ENCODE data around the gene GNA14. TPM values are rescaled to one million over a fixed set of nuclear protein-coding genes. Genes with fewer than 3 reads are reported as not detected.

GNA14 gene
- total RNA-seq, 1 experiment from 2014 or later, result 1.3 TPM

DNA sequence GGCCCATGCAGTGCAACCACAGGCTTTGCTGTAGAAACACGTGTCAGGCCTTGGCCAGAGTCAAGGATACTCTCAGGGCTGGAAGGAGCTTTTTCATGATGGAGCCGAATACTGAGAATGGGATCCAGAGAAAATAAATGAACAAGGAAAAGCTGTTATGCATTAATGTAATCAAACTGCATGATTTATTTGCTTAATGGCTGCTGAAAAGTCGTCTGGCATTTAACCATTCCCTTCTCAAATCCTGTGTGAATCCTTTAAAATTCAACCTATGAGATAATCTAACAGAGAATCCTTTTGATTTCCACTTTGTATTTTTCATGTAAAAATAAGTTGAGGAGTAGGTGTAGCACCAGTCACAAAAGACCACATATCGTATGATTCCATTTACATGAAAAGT, 24.1 kb upstream of the GNA14 start:
- BruUV-seq (replicated peaks), result no TSS peak
- no peak overlapping the region for H3K4me3 ChIP-seq
- peaks cover 6% of the 10 kb centered on the region; the same call in 1 of the 2 replicates for H3K4me1 ChIP-seq (replicated peaks; ENCODE audit: insufficient read depth)
- no peak overlapping the region for H2AFZ ChIP-seq
- H3K36me3 ChIP-seq (ENCODE audit: low read depth), result no peaks in the 10 kb centered on the region
- no peaks in the 10 kb centered on the region for H3K9me3 ChIP-seq (ENCODE audit: insufficient read depth, low read depth)
- ChIA-PET CTCF (no interaction called here), POLR2A (ENCODE audit: unreplicated experiment) (no interaction called here)
- H3F3A ChIP-seq (ENCODE audit: insufficient read depth, low read depth), result no peaks in the 10 kb centered on the region
- no peaks in the 10 kb centered on the region for H3K79me2 ChIP-seq (ENCODE audit: low read depth)
- H4K20me1 ChIP-seq (ENCODE audit: insufficient read depth), result no peaks in the 10 kb centered on the region
- intact Hi-C loops (cut with micrococcal nuclease; ENCODE audit: unreplicated experiment), result no loop called here
- no peak overlapping the region for H3K27ac ChIP-seq
- no peak for TF ChIP-seq EZH2 (IDR thresholded peaks at IDR 0.05; ENCODE audit: low read depth)
- TF ChIP-seq, protein P1, sequence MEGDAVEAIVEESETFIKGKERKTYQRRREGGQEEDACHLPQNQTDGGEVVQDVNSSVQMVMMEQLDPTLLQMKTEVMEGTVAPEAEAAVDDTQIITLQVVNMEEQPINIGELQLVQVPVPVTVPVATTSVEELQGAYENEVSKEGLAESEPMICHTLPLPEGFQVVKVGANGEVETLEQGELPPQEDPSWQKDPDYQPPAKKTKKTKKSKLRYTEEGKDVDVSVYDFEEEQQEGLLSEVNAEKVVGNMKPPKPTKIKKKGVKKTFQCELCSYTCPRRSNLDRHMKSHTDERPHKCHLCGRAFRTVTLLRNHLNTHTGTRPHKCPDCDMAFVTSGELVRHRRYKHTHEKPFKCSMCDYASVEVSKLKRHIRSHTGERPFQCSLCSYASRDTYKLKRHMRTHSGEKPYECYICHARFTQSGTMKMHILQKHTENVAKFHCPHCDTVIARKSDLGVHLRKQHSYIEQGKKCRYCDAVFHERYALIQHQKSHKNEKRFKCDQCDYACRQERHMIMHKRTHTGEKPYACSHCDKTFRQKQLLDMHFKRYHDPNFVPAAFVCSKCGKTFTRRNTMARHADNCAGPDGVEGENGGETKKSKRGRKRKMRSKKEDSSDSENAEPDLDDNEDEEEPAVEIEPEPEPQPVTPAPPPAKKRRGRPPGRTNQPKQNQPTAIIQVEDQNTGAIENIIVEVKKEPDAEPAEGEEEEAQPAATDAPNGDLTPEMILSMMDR (conservative IDR thresholded peaks at IDR 0.05), result no peak
- H3K27me3 ChIP-seq (ENCODE audit: insufficient read depth, low read depth), result no peaks in the 10 kb centered on the region
- no peak overlapping the region for H3K4me2 ChIP-seq
- H3K9me2 ChIP-seq (ENCODE audit: insufficient read depth), result no peaks in the 10 kb centered on the region
- no peak for DNase-seq

DNA sequence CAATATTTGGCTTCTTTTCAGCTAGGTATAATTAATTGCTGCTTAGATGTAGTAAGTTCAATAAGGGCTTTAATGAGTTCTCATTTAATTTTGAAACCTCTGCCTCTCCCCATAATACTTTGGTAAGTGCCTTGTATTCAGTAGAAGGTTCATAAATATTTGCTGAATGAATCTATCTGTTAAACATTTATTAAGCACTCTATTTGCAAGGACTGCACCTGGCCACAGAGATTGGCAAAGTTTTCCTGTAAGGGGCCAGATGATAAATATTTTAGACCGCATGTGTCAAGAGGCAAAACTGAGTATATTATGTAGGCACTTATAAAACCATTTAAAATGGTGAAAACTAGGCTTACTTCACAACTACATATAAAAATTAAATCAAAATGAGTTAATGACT, 19.0 kb upstream of the GNA14 start:
- intact Hi-C loops (cut with micrococcal nuclease; ENCODE audit: unreplicated experiment), result no loop called here
- H3K9me2 ChIP-seq (ENCODE audit: insufficient read depth), result no peaks in the 10 kb centered on the region
- H3K36me3 ChIP-seq (ENCODE audit: low read depth), result no peaks in the 10 kb centered on the region
- H3K4me3 ChIP-seq, result no peak overlapping the region
- TF ChIP-seq EZH2 (IDR thresholded peaks at IDR 0.05; ENCODE audit: low read depth), result no peak
- TF ChIP-seq, protein P1 (conservative IDR thresholded peaks at IDR 0.05), result no peak
- H4K20me1 ChIP-seq (ENCODE audit: insufficient read depth), result no peaks in the 10 kb centered on the region
- no peaks in the 10 kb centered on the region for H3K27me3 ChIP-seq (ENCODE audit: insufficient read depth, low read depth)
- H3K9me3 ChIP-seq (ENCODE audit: insufficient read depth, low read depth), result no peaks in the 10 kb centered on the region
- ChIA-PET POLR2A (ENCODE audit: unreplicated experiment) (no interaction called here), CTCF (no interaction called here)
- H3K79me2 ChIP-seq (ENCODE audit: low read depth), result no peaks in the 10 kb centered on the region
- no peak for DNase-seq
- H3K4me1 ChIP-seq (replicated peaks; ENCODE audit: insufficient read depth), result peaks cover 27% of the 10 kb centered on the region
- BruUV-seq (replicated peaks), result no TSS peak
- no peak overlapping the region for H3K27ac ChIP-seq
- H3F3A ChIP-seq (ENCODE audit: insufficient read depth, low read depth), result no peaks in the 10 kb centered on the region; the same call in 1 of the 2 replicates
- no peak overlapping the region for H2AFZ ChIP-seq
- H3K4me2 ChIP-seq, result no peak overlapping the region

DNA sequence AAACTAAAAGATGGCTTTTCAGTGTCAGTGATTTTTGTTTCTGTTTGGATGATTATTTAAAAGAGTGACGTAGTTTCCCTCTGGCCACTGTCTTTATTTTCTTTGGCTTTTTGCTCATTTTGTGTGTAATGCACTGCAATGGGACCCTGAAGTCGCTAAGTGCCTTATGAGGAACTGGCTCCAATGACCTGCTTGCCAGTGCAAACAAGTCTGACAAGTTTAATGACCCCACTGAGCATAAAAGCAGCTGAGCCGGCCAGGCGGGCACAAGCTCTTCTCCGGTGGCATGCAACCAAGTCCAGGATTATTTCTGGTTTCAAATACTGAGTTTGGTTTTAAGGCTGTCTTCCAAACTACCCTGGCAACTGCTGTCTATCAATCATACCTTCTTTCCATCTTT, 15.6 kb upstream of the GNA14 start:
- CTCF ChIA-PET, result interaction anchor here (1.1 to 1.2 kb wide), 2 partner anchors 75 to 214 kb away, joined by 3 read pairs; no protein-coding TSS in a partner anchor
- Histone ChIP-seq H2AFZ (0 out of 2 replicates have a peak overlapping the region, but pooled peaks have one; percentile 9), H4K20me1 (ENCODE audit: insufficient read depth) (no peaks in the 10 kb centered on the region), H3K9me2 (ENCODE audit: insufficient read depth) (no peaks in the 10 kb centered on the region), H3K4me1 (replicated peaks; ENCODE audit: insufficient read depth) (peaks cover 21% of the 10 kb centered on the region), H3K79me2 (ENCODE audit: low read depth) (no peaks in the 10 kb centered on the region), H3K27ac (0 out of 2 replicates have a peak overlapping the region, but pooled peaks have one; percentile 3), H3K27me3 (ENCODE audit: insufficient read depth, low read depth) (no peaks in the 10 kb centered on the region), H3K4me3 (no peak overlapping the region; the same call in 1 of the 2 replicates), H3K4me2 (peak overlapping the region; percentile 68), H3K9me3 (ENCODE audit: insufficient read depth, low read depth) (no peaks in the 10 kb centered on the region), H3F3A (ENCODE audit: insufficient read depth, low read depth) (no peaks in the 10 kb centered on the region; the same call in 1 of the 2 replicates), H3K36me3 (ENCODE audit: low read depth) (no peaks in the 10 kb centered on the region)
- no TSS peak for BruUV-seq (replicated peaks)
- intact Hi-C loops (cut with micrococcal nuclease; ENCODE audit: unreplicated experiment), result loop anchor here (5.0 kb wide), 2 partner anchors 49 to 206 kb away; no protein-coding TSS in a partner anchor
- TF ChIP-seq, protein P1 (conservative IDR thresholded peaks at IDR 0.05), result no peak
- no peak for TF ChIP-seq EZH2 (IDR thresholded peaks at IDR 0.05; ENCODE audit: low read depth)
- peak; percentile 75 to 86 for DNase-seq
- POLR2A ChIA-PET (ENCODE audit: unreplicated experiment), result interaction anchor here (0.5 to 0.7 kb wide), 4 partner anchors 50 to 240 kb away, joined by 3 to 4 read pairs (median 3); no protein-coding TSS in a partner anchor

Measured in PC-9 (cell line).